Endodermal cell (in vitro differentiated cells): ENCODE measurements around the gene EPHA1. TPM values are rescaled to one million over a fixed set of nuclear protein-coding genes. Genes with fewer than 3 reads are reported as not detected.

Experiments
- DNase-seq: peaks from one replicate; pipeline ENCODE4 v3.0.0-alpha.2; 2017
- H3K27ac ChIP-seq: 2 replicates; pipeline ENCODE4 v1.5.1; 2013; ENCODE audit warnings: mild to moderate bottlenecking, low read depth, low read length, moderate library complexity
- H3K27me3 ChIP-seq: 2 replicates; pipeline ENCODE4 v1.6.1; 2013; ENCODE audit warnings: mild to moderate bottlenecking, low read length, moderate library complexity; ENCODE audit not compliant: insufficient read depth, control insufficient read depth, poor library complexity, severe bottlenecking
- H3K36me3 ChIP-seq: 2 replicates; pipeline ENCODE4 v1.7.0; 2013; ENCODE audit warnings: mild to moderate bottlenecking, low read length, moderate library complexity; ENCODE audit not compliant: control insufficient read depth, insufficient read depth
- H3K4me1 ChIP-seq: one replicate; pipeline ENCODE4 v1.7.0; 2013; ENCODE audit warnings: low read length; ENCODE audit not compliant: control insufficient read depth, insufficient read depth
- H3K4me3 ChIP-seq: 2 replicates; pipeline ENCODE4 v1.5.1; 2013; ENCODE audit warnings: mild to moderate bottlenecking, low read length, moderate library complexity
- H3K9ac ChIP-seq: 2 replicates; pipeline ENCODE4 v1.6.1; 2013; ENCODE audit warnings: mild to moderate bottlenecking, low read length, moderate library complexity; ENCODE audit not compliant: poor library complexity, severe bottlenecking; ENCODE audit errors: extremely low read depth
- H3K9me3 ChIP-seq: 2 replicates; pipeline ENCODE4 v1.6.1; 2013; ENCODE audit warnings: mild to moderate bottlenecking, low read length, moderate library complexity; ENCODE audit not compliant: control insufficient read depth
- H3K27ac Mint-ChIP-seq: 2 replicates; pipeline ENCODE4 v1.8.0; 2020; ENCODE audit warnings: mixed read lengths
- H3K27me3 Mint-ChIP-seq: 2 replicates; pipeline ENCODE4 v1.8.0; 2021; ENCODE audit warnings: mild to moderate bottlenecking, mixed read lengths; ENCODE audit not compliant: insufficient read depth
- H3K36me3 Mint-ChIP-seq: 2 replicates; pipeline ENCODE4 v1.8.0; 2020; ENCODE audit warnings: low read depth, mixed read lengths
- H3K4me1 Mint-ChIP-seq: 2 replicates; pipeline ENCODE4 v1.8.0; 2020; ENCODE audit warnings: mixed read lengths
- H3K4me3 Mint-ChIP-seq: 2 replicates; pipeline ENCODE4 v1.8.0; 2020; ENCODE audit warnings: mild to moderate bottlenecking, moderate library complexity, mixed read lengths
- H3K9me3 Mint-ChIP-seq: 2 replicates; pipeline ENCODE4 v1.8.0; 2020; ENCODE audit warnings: mild to moderate bottlenecking, mixed read lengths
- WGBS, 2 experiments: methylation state at CpG; one replicate each; pipeline versions ENCODE4 v1.1.5 to v1.1.7; 2013; ENCODE audit warnings: missing lambda C conversion rate in 2 of 2, mixed read lengths in 1 of 2; ENCODE audit not compliant: insufficient coverage in 1 of 2, insufficient read length in 1 of 2; 5-methylcytosine and 5-hydroxymethylcytosine counted together
- total RNA-seq, 2 donors: library from RNA; stranded (reverse); fragmentation: NEBNext Ultra II Directional in 1 of 2; extraction: Animal tissue kit (Norgen Biotek cat#: 25700) in 1 of 2; gene quantifications; 2 replicates in 1 of 2; 3 replicates in 1 of 2; pipeline ENCODE4 v1.2.1, GENCODE V29; 2021
- TF ChIP-seq, protein P1 (sequence below): fragments of 200-600 bp; sonication (generic); conservative IDR thresholded peaks from 2 replicates; pipeline ENCODE4 v1.5.0; 2021; ENCODE audit warnings: antibody characterized with exemption, mild to moderate bottlenecking

The EPHA1 gene
- total RNA-seq, 2 donors from 2014 or later = 70.0 to 103 TPM

DNA sequence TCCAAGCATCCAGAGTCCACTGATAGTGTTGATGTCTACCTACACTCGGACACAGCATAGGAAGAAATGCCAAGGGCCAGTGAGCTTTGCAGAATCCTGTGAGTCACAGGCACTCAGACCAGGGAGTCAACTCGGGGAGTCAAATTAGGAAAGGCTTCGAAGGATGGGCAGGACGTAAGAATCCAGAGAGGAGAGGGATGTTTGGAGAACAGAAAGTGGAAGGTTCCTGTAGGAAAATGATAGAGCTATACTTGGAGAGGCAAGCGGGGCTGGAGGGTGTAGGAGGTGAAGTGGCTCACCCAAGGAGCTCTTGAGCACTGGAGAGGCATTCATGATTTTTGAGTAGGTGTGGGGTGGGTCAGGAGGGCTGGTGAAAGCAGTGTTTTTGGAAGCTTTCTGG is 24.5 kb downstream of the EPHA1 start:
- H3K9me3 Mint-ChIP-seq = no peaks in the 10 kb centered on the region
- H3K36me3 ChIP-seq = peaks cover 64% of the 10 kb centered on the region
- H3K4me3 ChIP-seq = peak overlapping the region; percentile 94
- DNase-seq = peak; percentile 36
- peaks cover 16% of the 10 kb centered on the region for H3K36me3 Mint-ChIP-seq
- no peak overlapping the region for H3K27ac ChIP-seq
- TF ChIP-seq, protein P1, sequence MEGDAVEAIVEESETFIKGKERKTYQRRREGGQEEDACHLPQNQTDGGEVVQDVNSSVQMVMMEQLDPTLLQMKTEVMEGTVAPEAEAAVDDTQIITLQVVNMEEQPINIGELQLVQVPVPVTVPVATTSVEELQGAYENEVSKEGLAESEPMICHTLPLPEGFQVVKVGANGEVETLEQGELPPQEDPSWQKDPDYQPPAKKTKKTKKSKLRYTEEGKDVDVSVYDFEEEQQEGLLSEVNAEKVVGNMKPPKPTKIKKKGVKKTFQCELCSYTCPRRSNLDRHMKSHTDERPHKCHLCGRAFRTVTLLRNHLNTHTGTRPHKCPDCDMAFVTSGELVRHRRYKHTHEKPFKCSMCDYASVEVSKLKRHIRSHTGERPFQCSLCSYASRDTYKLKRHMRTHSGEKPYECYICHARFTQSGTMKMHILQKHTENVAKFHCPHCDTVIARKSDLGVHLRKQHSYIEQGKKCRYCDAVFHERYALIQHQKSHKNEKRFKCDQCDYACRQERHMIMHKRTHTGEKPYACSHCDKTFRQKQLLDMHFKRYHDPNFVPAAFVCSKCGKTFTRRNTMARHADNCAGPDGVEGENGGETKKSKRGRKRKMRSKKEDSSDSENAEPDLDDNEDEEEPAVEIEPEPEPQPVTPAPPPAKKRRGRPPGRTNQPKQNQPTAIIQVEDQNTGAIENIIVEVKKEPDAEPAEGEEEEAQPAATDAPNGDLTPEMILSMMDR = no peak
- no peaks in the 10 kb centered on the region for H3K27me3 Mint-ChIP-seq
- H3K9me3 ChIP-seq = no peaks in the 10 kb centered on the region
- 91 to 94% methylated on average over 4 to 5 of the region's 5 CpGs for WGBS, 2 experiments
- peaks cover 14% of the 10 kb centered on the region for H3K4me1 Mint-ChIP-seq
- H3K27me3 ChIP-seq = no peaks in the 10 kb centered on the region
- H3K27ac Mint-ChIP-seq = no peak overlapping the region
- peaks cover 10% of the 10 kb centered on the region for H3K4me1 ChIP-seq
- H3K4me3 Mint-ChIP-seq = no peak overlapping the region
- H3K9ac ChIP-seq = no peak overlapping the region

DNA sequence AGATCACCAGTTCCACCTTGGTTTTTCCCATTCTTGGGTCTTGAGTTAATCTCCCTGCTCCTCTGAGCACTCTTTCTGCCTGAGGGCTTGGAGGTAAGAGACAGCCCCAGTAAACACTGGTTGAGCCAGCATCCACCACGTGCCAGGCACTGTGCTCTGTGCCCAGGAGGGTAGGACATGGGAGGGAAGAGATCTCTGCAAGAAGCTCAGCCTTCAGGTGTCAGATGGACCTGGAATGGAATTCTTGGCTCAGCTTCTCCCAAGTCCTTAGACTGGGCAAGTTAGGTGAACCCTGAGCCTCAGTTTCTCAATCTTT is 25.1 kb downstream of the EPHA1 start:
- WGBS, 2 experiments = 85% methylated on average over 1 of the region's 1 CpG; no CpG with 5 or more reads in 1 of the 2 experiments
- peaks cover 11% of the 10 kb centered on the region for H3K36me3 Mint-ChIP-seq
- H3K36me3 ChIP-seq = peaks cover 58% of the 10 kb centered on the region
- no peaks in the 10 kb centered on the region for H3K9me3 ChIP-seq
- no peak overlapping the region for H3K9ac ChIP-seq
- no peak for DNase-seq
- no peaks in the 10 kb centered on the region for H3K9me3 Mint-ChIP-seq
- H3K4me3 ChIP-seq = peak overlapping the region; percentile 94
- H3K27me3 ChIP-seq = no peaks in the 10 kb centered on the region
- H3K27ac ChIP-seq = no peak overlapping the region
- peaks cover 19% of the 10 kb centered on the region for H3K4me1 Mint-ChIP-seq
- no peak overlapping the region for H3K4me3 Mint-ChIP-seq
- TF ChIP-seq, protein P1 = no peak
- H3K4me1 ChIP-seq = peaks cover 10% of the 10 kb centered on the region
- H3K27ac Mint-ChIP-seq = no peak overlapping the region
- H3K27me3 Mint-ChIP-seq = no peaks in the 10 kb centered on the region

DNA sequence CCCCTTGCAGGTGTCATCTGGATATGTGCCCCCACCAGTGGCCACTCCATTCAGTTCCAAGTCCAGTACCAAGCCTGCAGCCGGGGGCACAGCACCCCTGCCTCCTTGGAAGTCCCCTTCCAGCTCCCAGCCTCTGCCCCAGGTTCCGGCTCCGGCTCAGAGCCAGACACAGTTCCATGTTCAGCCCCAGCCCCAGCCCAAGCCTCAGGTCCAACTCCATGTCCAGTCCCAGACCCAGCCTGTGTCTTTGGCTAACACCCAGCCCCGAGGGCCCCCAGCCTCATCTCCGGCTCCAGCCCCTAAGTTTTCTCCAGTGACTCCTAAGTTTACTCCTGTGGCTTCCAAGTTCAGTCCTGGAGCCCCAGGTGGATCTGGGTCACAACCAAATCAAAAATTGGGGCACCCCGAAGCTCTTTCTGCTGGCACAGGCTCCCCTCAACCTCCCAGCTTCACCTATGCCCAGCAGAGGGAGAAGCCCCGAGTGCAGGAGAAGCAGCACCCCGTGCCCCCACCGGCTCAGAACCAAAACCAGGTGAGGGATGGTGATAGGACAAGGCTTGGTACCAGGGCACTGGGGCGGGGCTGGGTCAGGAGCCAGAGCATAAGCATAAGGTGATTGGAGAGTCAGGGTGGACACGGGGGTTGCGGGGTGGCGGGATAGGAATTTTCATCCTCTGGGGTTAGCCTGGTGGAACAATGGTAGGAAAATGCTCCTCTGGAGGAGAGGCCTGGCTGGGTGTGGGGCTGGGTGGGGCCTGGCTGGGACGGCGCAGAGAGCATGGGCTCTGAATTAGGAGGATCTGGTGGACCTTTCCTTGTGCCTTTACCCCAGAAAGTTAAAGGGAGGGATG is 25.6 kb downstream of the EPHA1 start:
- Histone ChIP-seq H3K4me3 (peak overlapping the region; percentile 94), H3K9me3 (no peaks in the 10 kb centered on the region), H3K9ac (peak overlapping the region; percentile 88), H3K36me3 (peaks cover 53% of the 10 kb centered on the region), H3K4me1 (peaks cover 10% of the 10 kb centered on the region), H3K27me3 (no peaks in the 10 kb centered on the region), H3K27ac (no peak overlapping the region)
- H3K27ac Mint-ChIP-seq = no peak overlapping the region
- H3K4me1 Mint-ChIP-seq = peaks cover 20% of the 10 kb centered on the region
- no peaks in the 10 kb centered on the region for H3K27me3 Mint-ChIP-seq
- H3K9me3 Mint-ChIP-seq = no peaks in the 10 kb centered on the region
- DNase-seq = peak; percentile 43
- WGBS, 2 experiments = 92 to 93% methylated on average over 8 to 15 of the region's 15 CpGs
- peaks cover 9% of the 10 kb centered on the region for H3K36me3 Mint-ChIP-seq
- no peak overlapping the region for H3K4me3 Mint-ChIP-seq
- TF ChIP-seq, protein P1 = no peak
